ENCODE measurements around the gene PDE11A. TPM values are rescaled to one million over a fixed set of nuclear protein-coding genes. Genes with fewer than 3 reads are reported as not detected.
A peak's percentile ranks its signal among the peaks of the same experiment; 100 is the strongest.

PDE11A gene
- total RNA-seq, 2 donors from 2014 or later = 2.6 to 3.2 TPM

DNA sequence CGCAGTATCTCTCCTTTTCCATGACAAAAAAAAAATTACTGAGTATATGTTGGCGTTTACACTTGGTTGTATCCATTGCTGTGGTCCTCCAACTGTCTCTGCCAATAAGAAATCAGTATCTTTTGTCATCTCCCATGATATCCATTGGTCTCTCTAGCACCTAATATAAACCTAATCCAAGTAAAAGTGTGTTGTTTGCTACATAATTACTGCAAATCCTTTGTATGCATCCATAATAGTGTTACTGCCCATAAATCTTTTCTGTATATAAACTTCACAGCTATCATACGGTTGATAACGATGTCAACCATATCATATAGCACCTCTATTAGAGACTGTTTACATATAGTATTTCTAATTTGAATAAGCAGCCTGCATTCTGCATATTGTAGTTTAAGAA is 453.1 kb downstream of the PDE11A start:
- intact Hi-C loops (cut with DNase I) = loop anchor here (10.0 kb wide), 1 partner anchor 455 kb away; no protein-coding TSS in a partner anchor
- Histone ChIP-seq H3K9me3 (no peaks in the 10 kb centered on the region), H3K27me3 (no peaks in the 10 kb centered on the region), H3K27ac (no peak overlapping the region), H3K4me3 (no peak overlapping the region), H3K9ac (ENCODE audit: low read depth in 2 of 2, low read length in 2 of 2) (no peak overlapping the region), H3K36me3 (no peaks in the 10 kb centered on the region), H3K4me1 (no peaks in the 10 kb centered on the region)
- TF ChIP-seq, protein P1, sequence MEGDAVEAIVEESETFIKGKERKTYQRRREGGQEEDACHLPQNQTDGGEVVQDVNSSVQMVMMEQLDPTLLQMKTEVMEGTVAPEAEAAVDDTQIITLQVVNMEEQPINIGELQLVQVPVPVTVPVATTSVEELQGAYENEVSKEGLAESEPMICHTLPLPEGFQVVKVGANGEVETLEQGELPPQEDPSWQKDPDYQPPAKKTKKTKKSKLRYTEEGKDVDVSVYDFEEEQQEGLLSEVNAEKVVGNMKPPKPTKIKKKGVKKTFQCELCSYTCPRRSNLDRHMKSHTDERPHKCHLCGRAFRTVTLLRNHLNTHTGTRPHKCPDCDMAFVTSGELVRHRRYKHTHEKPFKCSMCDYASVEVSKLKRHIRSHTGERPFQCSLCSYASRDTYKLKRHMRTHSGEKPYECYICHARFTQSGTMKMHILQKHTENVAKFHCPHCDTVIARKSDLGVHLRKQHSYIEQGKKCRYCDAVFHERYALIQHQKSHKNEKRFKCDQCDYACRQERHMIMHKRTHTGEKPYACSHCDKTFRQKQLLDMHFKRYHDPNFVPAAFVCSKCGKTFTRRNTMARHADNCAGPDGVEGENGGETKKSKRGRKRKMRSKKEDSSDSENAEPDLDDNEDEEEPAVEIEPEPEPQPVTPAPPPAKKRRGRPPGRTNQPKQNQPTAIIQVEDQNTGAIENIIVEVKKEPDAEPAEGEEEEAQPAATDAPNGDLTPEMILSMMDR (IDR thresholded peaks at IDR 0.05) = no peak
- no peak for DNase-seq

- intact Hi-C loops (cut with DNase I) = loop anchor here (10.0 kb wide), 1 partner anchor 454 kb away; no protein-coding TSS in a partner anchor
- Histone ChIP-seq H3K4me3 (peak overlapping the region; percentile 67), H3K9ac (ENCODE audit: low read depth in 2 of 2, low read length in 2 of 2) (peak overlapping the region; percentile 61 to 84), H3K36me3 (no peaks in the 10 kb centered on the region), H3K27ac (peak overlapping the region; percentile 85), H3K4me1 (no peaks in the 10 kb centered on the region), H3K9me3 (no peaks in the 10 kb centered on the region), H3K27me3 (no peaks in the 10 kb centered on the region)
- peak; percentile 95 for DNase-seq
- TF ChIP-seq, protein P1 (IDR thresholded peaks at IDR 0.05) = no peak
These were observed 454.0 kb downstream of the PDE11A start for GRCh38 chr2:177618255-177619253.

DNA sequence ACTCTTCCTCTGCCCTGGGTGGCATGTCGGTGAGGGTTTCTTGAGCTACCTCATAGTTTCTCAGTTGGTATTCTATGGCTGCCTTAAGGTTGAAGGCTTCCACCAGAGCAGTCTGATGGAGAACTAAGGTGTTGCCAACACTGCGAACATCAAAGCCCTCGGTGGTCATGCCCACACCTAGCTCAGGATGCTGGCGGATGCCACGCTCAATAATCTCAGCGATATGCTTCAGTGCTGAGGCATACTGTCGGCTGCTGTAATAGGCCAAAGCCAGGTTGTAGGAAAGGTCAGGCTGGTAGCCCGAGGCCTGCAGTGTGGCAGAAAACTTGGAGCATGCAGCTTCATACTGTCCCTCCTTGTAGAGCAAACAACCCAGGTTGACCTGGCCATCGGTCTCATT is 454.7 kb downstream of the PDE11A start:
- Histone ChIP-seq H3K27ac (peak overlapping the region; percentile 85), H3K4me1 (no peaks in the 10 kb centered on the region), H3K27me3 (no peaks in the 10 kb centered on the region), H3K9me3 (no peaks in the 10 kb centered on the region), H3K9ac (ENCODE audit: low read depth in 2 of 2, low read length in 2 of 2) (peak overlapping the region; percentile 61 to 84), H3K36me3 (no peaks in the 10 kb centered on the region), H3K4me3 (peak overlapping the region; percentile 67)
- DNase-seq = no peak
- intact Hi-C loops (cut with DNase I) = loop anchor here (10.0 kb wide), 1 partner anchor 453 kb away; no protein-coding TSS in a partner anchor
- TF ChIP-seq, protein P1 (IDR thresholded peaks at IDR 0.05) = no peak

DNA sequence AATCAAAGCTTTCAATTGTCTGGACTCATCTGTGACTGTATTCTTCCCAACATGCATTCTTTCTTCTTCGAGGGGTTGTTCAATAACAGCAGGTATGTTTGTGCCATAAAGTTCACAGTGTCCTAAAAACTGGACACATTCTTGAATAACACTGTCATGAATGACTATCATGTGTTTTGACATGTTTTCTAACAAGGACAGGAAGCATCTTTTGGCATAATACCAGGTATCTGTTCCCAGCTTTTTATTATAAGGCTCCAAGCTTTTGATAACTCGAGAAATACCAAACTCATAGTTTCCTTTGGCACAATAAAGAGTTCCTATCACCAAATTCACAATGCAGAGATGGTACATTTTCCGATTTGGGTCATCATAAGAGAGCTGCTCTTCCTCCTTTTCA is 455.8 kb downstream of the PDE11A start:
- TF ChIP-seq, protein P1 (IDR thresholded peaks at IDR 0.05) = no peak
- Histone ChIP-seq H3K4me3 (no peak overlapping the region), H3K27ac (no peak overlapping the region), H3K9me3 (no peaks in the 10 kb centered on the region), H3K27me3 (no peaks in the 10 kb centered on the region), H3K9ac (ENCODE audit: low read depth in 2 of 2, low read length in 2 of 2) (no peak overlapping the region), H3K4me1 (no peaks in the 10 kb centered on the region), H3K36me3 (no peaks in the 10 kb centered on the region)
- intact Hi-C loops (cut with DNase I) = loop anchor here (10.0 kb wide), 1 partner anchor 452 kb away; no protein-coding TSS in a partner anchor
- no peak for DNase-seq

DNA sequence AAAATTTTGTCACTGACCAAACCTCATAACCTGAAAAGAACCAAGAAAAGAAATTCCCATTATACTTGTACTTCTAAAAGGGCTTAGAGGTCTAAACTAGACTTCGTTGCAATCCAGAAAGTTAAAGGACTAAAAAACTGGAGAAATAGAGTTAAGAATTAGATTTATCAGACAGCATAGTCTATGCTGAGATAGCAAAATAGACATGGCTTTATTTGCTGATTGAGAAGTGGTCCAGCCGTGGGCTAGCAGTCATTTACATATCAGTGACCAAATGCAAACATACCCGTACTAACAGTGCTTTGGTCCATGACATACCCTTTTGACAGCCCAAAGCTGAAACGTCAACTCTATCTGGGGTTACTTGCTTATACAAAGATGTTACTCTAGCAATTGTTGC is 456.5 kb downstream of the PDE11A start:
- no peak overlapping the region for H3K27ac ChIP-seq
- TF ChIP-seq, protein P1 (IDR thresholded peaks at IDR 0.05) = no peak
- no peaks in the 10 kb centered on the region for H3K36me3 ChIP-seq
- no peaks in the 10 kb centered on the region for H3K9me3 ChIP-seq
- H3K9ac ChIP-seq (ENCODE audit: low read depth in 2 of 2, low read length in 2 of 2) = no peak overlapping the region
- no peak overlapping the region for H3K4me3 ChIP-seq
- no peaks in the 10 kb centered on the region for H3K4me1 ChIP-seq
- H3K27me3 ChIP-seq = no peaks in the 10 kb centered on the region
- intact Hi-C loops (cut with DNase I) = loop anchor here (10.0 kb wide), 1 partner anchor 451 kb away; no protein-coding TSS in a partner anchor
- no peak for DNase-seq
